Measurements from ENCODE around the gene LAMA4. TPM values are rescaled to one million over a fixed set of nuclear protein-coding genes. Genes with fewer than 3 reads are reported as not detected.

The LAMA4 gene
- total RNA-seq, 2 experiments from 2014 or later: not detected

DNA sequence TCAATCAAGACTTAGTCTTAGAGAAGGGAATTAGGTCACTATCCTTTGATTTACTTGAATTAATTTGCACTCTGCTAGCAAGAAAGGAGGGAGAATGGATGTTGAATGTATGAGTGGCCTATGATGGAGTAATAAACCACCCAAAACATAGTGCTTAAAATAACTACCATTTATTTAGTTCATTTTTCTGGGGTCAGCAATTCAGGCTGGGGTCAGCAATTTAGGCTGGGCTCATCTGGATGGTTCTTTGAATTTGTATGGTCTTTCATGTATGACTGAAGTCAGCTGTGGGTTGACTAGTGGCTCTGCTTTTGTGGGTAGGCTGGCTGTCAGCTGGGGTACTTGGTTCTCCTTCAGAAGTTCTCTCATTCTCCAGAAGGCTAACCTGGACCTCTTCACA lies 21.0 kb upstream of the LAMA4 start:
- ChIA-PET POLR2A (no interaction called here), CTCF (no interaction called here)

DNA sequence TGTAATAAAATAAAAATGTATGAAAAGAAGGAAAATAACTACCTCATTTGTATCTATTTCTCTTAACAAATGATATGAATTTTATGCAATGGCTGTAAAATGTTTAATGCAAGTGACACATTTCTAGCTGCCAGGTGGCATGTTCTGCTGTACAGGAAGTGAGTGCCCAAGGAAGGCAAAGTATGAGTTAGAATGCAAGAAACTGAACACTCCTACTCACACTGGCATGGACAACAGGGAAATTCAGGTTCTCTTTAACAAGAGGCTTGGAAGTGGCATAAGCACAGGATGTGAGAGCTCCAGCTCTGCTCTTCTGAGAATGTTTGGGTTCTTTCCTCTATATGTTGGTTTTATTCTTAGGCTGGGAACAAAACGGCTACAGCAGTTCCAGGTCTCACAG lies 20.4 kb upstream of the LAMA4 start:
- POLR2A ChIA-PET: no interaction called here

DNA sequence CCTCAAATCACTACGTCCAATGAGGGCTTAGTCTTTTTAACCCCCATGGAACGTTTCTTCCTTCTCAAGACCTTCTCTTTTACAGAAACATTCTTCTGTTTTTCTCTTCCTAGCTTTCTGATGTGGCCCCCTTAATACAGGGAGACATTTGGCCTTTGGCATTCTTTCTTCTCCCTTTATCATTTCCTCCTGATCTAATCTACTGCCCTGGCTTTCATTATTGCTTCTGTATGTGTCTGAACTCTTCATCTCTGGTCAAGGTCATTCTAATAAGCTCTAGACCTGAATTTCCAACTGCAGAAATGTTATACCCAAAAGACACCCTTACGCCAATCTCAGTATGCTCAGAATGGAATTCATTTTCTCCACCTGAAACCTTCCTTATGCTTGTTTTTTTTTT lies 18.4 kb upstream of the LAMA4 start:
- POLR2A ChIA-PET: interaction anchor here (0.6 kb wide), 1 partner anchor 732 kb away, joined by 3 read pairs; no protein-coding TSS in a partner anchor
- CTCF ChIA-PET: interaction anchor here (0.7 kb wide), 1 partner anchor 149 kb away, joined by 5 read pairs; no protein-coding TSS in a partner anchor

More for the DNA sequence above, 20.4 kb upstream of the LAMA4 start:
- CTCF ChIA-PET: no interaction called here

DNA sequence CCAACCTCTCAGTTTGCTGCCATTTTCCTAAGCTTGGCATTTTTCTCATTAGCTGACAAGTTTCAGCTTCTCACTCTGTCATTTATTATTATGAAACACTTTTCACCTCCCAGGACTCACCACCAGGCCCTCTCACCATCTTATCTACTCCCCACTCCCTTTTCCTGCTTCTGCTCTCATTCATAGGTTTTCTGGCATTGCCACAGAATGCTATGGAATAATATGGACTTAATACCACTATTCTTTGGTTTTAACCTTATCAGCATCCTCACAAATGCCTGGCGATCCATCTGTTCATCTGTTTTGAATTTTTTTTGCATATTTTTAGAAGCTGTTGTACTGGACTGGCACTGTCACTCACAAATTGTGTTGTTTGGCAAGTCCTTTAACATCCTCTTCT lies 16.4 kb upstream of the LAMA4 start:
- ChIA-PET CTCF (no interaction called here), POLR2A (no interaction called here)

DNA sequence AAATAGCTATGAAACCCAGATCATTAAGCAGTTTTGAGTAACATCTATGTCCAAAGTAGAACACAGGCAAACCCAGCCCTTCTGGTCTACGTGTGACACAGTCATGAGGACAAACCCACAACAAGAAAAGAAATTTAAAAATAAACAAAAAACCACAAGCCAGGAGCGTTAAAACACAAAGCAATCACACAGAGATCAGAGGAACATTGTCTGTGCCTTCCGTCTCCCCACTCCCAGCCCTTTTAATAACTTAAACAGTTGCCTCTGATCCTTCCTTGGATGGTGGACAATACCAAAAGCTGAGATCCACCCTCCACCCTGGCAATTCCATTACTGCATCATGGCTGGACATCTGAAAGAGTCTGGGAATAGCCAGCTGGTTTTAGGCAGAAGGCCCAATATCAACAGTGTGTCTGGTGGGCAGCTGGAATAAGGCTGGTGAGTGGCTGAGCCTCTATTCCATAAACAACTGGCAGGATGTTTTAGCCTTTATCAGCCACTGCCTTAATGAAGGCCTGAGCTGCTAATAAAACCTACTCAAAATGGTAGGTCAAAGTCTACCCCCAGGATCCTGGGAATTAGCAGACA lies 15.7 kb upstream of the LAMA4 start:
- POLR2A ChIA-PET: no interaction called here

DNA sequence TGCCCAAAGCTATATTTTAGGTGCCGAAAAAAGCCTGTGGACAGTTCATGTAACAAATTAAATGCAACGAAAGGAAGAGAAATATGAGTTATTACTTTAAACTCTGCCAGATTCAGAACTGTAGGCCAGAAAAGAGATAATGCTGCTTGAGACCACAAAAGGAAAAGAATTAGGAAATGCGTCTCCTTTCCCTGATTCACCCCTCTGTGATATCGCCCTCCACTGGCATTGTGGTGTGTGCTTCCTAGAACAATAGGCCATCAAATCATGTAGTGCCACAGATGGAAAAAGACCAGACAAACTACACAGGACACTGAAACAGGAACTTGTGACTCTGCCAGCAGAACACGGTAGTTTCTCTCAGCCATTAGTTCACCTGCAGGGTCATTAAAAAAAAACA lies 14.7 kb upstream of the LAMA4 start:
- ChIA-PET CTCF (no interaction called here), POLR2A (no interaction called here)

More for the DNA sequence above, 15.7 kb upstream of the LAMA4 start:
- CTCF ChIA-PET: no interaction called here

DNA sequence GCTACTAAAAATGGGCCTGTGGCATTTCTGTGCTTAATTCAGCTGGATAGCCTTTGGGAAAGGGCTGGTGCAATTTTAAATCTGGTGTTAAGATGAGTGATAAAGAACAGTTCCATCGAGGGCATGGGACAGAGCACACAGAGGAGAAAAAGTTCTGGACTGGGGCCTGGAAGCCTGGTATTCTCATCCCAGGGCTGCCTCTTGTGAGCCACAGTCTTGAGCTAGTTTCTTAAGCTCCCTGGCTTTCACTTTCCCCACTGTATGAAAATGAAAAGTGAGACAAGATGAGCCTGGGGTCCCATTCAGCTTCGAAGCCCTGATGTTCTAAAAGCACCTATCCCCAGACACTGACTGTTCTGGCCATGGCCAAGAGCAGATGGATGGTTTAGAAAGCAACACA lies 14.3 kb upstream of the LAMA4 start:
- ChIA-PET POLR2A (no interaction called here), CTCF (no interaction called here)

DNA sequence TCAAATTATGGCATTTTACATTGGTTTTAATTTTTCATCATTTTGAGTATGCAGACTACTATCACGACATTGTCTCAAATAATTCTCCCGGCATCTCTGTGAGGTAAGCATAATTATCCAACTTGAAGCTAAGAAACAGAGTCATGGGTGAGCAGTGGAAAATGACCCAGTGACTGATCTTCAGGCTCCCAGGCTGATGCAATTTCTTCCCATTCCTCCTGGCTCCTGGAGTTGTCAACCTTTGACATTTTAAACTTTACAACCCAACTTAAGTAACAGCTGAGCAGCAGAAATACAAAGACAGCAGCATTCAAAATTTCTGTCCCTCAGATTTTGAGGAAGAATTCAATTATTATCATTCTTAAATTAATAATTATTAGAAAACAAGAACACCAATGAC lies 13.7 kb upstream of the LAMA4 start:
- ChIA-PET POLR2A (no interaction called here), CTCF (no interaction called here)

DNA sequence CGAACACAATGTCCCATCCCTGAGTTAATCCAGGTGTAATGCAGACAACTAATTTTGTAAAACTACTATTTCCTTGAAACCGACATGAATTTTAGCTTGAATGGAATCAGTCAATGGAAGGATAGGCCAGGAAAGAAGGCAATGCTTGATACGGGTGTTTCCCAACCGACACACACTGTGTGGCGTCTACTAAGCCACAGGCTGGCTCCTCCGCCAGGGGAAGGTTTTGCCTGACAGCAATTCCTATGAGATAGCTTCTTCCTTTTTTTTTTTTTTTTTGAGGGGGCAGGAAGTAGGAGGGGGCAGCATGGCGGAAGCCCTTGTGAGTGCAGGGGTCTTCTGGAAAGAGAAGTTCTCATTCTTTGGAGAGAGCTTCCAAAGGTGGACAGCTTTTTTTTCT lies 12.0 kb upstream of the LAMA4 start:
- POLR2A ChIA-PET: no interaction called here
- CTCF ChIA-PET: interaction anchor here (0.6 kb wide), 1 partner anchor 181 kb away, joined by 4 read pairs; no protein-coding TSS in a partner anchor

DNA sequence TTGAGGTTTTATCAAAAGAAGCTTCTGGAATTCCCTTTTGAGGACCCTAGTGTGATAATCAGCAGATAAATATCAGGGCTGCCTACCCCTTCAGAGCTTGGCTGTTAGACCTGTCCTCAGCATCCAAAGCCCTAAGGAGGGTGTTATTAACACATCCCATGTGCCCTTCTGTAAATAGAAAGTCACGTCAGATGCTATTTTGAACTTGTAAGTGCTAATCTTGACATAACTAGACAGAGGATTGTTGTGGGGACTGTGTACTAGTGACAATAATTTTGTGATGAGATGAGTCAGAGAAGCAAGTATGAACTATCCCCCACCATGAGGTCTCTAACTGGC lies 4.9 kb upstream of the LAMA4 start:
- POLR2A ChIA-PET: no interaction called here
- CTCF ChIA-PET: no interaction called here

DNA sequence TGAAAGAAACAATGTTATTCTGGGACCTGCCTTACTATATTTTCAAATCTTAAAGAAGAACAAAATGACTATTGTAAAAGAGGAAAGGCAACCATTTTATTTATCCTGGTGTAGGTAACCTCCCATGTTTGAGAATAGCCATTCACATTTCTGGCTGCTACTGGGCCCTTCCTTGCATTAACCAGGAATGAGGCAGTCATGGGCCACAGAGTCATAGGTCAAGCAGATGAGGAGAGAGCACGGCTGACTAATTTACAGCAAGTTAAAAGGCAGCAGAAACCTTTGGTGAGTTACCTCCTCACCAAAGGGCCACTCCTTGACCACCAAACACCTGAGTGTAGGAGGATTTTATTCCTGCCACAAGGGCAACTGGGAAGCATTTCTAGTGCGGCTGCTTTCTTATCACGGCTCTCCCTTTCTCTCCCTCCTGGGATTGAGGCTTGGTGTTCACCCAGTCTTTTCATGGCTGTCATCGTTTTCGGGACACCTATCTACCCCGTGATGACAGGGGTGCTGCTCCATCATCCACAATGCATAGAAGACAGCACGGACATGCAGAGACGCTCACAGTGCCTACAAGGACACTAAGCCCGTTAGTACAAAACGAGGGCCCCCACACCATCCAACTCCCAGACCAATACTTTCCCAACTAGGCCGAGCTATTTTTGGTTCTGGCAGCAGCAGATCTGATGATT lies 4.4 kb upstream of the LAMA4 start:
- POLR2A ChIA-PET: no interaction called here
- CTCF ChIA-PET: no interaction called here

DNA sequence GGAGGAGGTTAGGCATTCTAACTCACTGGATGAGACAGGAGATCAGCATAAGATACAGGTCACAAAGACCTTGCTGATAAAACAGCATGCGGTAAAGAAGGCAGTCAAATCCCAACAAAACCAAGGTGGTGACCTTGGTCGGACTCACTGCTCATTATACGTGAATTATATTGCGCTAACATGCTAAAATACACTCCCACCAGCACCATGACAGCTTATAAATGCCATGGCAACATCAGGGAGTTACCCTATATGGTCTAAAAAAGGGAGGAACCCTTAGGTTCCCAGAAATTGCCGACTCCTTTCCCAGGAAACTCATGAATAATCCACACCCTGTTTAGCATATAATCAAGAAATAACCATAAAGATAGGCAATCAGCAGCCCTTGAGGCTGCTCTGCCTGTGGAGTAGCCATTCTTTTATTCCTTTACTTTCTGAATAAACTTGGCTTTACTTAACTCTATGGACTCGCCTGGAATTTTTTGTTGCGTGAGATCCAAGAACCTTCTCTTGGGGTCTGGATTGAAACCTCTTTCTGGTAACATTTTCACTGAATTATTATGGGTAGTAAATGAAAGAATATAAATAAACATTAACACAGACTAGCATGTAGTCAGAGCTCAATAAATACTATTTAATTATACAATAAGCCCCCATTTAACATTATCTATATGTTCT lies 3.0 kb upstream of the LAMA4 start:
- POLR2A ChIA-PET: no interaction called here
- CTCF ChIA-PET: no interaction called here

DNA sequence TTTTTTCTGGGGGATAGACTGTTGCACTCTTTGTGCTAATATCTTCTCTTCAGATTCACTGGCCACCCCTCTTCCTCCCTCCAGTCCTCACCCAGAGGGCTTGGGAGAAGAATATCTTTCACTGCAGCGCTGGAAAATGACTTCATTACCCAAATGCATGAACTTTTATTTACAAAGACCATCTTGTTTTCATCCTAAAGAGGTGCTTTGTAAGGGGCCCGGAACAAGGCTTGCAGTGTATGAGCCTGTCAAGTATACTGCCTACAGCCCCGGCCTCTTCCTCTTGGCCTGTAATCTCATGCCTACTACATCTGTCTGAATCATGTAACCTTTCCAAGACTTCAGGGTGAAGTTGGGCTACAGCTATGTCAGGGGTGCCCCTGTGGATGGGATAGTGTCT lies 554 bp upstream of the LAMA4 start:
- CTCF ChIA-PET: no interaction called here
- POLR2A ChIA-PET: no interaction called here

DNA sequence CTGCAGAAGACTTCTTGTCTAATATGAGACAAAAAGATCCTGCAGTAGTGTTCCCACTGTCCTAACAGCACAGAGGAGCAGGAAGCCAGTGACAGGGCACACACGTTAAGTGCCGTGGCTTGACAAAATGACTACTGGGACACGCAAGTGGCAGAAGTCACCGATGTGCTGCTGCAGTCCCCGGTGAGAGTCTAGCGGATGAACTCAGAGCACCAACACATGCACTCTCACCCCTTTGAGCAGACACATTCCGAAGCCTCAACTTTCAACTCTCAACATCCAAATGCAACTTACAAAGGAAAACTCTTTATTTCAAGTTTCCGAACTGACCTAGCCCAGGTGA lies 898 bp downstream of the LAMA4 start:
- CTCF ChIA-PET: no interaction called here
- POLR2A ChIA-PET: no interaction called here

DNA sequence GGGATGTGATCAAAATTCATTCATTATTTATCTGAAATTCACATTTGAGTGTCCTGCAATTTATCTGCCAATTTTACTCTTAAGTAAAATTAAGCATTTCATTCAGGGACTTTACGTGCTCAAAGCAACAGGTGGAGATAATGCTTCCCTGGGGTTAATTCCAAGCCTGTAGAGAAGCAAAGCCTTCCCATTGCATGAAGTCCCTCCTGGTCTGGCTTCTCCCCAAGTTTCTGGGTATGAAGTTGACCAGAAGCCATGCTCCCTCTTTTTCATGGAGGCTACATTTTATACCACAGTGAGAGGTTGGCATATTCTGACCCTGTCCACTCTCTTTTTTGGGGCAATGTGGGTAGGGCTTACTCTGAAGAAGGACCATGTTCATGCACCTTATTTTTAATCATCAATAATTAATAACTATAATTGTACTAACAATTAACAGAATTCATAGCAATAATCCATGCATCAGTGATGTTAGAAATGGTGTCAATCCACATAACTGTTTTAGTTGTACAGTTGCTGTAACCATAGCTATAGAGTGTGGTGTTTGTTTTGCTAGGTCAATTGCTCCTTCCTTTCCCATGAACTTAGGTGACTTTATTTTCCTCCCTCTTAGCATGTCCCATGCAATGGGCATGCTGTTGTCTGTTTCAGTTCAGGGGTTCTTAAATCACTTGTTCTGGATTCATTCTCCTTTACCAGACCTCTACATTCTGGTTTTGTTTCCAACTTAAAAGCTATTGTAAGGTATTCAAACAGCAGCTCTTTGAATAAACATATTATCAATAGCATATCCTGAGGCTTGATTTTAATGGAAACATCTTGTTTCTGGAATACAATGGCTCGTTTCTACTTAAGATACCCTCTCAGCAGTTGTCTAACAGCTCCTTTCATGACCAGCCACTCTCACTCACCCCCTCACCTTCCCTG lies 1.5 kb downstream of the LAMA4 start:
- POLR2A ChIA-PET: no interaction called here
- CTCF ChIA-PET: no interaction called here

DNA sequence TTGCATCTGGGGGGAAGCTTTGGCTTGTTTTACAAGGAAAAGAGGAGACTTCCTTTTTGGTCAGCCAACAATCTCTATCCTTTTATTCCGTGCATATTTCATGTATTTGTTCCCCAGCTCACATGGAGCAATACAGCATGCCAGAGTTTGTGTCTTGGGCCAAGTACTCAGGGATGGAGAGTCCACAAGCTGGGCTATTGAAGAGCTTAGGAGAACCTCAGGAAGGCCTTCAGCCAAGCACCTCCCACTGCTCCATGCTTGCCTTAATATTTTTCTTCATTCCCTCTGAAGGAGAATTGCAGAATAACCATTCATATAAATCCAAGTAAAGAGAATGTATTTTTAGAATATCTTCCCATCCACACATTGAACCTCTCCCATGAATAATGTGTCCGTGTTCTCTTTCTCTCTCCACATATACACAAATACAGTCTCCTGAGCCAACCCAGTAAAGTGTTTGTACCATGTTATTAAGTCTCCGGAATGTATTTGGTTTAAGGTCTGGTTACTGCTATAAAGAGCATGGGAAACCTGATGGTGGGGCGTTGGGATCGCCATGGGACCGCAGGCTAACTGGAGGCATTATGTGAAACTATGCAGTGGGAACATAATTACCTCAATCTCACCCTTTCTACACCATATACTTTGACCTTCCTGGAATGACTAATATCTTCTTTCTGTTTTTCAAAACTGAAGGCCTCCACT lies 3.0 kb downstream of the LAMA4 start:
- POLR2A ChIA-PET: no interaction called here
- CTCF ChIA-PET: no interaction called here

DNA sequence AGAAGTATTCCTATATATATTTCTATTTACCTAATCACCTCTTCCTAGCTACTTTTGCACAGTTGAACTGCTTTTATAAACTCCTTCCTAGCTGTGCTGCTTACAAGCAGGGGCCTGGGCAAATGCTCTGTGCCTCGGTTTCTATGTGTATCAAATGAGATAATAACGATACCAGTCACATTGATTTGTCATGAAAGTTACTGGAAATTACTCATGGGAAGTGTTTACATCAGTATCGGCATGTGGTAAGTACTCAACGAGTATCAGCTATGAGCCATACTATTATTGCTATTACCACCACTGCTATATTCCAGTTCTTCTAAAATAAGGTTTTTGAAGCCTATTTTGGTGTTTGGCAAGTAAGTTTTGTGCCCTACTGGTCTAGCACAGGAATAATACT lies 4.9 kb downstream of the LAMA4 start:
- CTCF ChIA-PET: interaction anchor here (0.7 kb wide), 1 partner anchor 1669 kb away, joined by 4 read pairs; no protein-coding TSS in a partner anchor
- POLR2A ChIA-PET: no interaction called here

DNA sequence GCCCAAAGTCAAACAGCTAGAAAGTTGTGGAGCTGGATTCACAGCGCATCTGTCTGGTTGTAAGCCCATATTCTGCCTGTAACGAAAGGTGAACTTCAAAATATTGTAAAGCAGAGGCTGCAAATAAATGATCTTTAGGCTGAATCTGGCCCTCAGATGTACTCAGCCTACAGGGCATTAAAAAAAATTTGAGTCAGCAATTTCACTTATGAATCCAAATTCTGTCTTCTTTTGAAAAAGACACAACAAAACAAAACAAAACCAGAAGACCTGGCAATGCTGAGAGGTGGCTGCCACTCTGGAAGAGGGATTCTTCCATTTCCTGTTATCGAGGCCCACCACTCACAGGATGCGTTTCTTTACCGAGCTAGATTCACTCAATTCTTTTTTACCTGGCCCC lies 7.1 kb downstream of the LAMA4 start:
- POLR2A ChIA-PET: no interaction called here
- CTCF ChIA-PET: no interaction called here

DNA sequence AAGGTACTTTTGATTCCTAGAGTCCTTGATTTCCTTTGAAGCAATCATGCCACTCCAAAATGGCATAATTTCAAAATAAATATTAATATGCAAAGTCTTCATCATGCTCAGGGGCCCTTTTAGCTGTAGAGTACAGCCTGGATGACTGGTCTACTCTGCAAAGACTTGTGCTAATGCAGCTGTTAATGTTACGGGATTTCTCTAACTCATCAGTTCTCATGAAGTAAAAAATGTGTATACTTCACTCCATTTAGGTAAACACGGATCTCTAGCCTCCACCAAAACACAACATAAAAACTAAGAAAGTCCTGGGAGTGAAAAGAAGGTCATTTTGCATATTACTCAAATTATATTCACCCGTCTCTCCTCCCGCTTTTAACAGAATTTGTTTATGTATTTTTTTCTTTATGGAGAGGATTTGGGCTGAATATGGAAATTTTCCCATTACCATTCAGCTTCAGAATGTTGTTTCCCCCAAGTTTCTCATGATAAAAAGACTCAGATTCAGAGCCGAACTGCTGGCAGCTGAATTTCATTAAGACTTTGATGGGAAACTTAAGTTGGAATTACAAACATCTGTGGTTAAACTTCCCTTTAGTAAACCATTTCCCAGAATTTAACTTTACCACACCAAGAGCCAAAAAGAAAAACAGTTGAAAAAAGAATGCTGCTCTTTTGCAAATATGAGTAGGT lies 8.7 kb downstream of the LAMA4 start:
- CTCF ChIA-PET: no interaction called here
- POLR2A ChIA-PET: interaction anchor here (0.5 kb wide), 1 partner anchor 493 kb away, joined by 5 read pairs; no protein-coding TSS in a partner anchor

All from activated CD8-positive, alpha-beta memory T cell treated with anti-CD3 and anti-CD28 coated beads for 36 hours (primary cell).